Mesenchymal stem cell (in vitro differentiated cells and primary cell): Measurements from ENCODE around the gene GLI3.

ENCODE experiments used
- DNase-seq: peaks from one replicate; pipeline ENCODE4 v3.0.0-alpha.2; 2013
- H2AFZ ChIP-seq: one replicate; pipeline ENCODE4 v1.6.1; 2013; ENCODE audit warnings: low read depth, mild to moderate bottlenecking, control low read depth, inconsistent platforms, low read length, moderate library complexity
- H2AK5ac ChIP-seq: 2 replicates; pipeline ENCODE4 v1.6.1; 2013; ENCODE audit warnings: low read length, moderate library complexity, mild to moderate bottlenecking, inconsistent platforms; ENCODE audit not compliant: severe bottlenecking
- H2BK120ac ChIP-seq: one replicate; pipeline ENCODE4 v1.6.1; 2013; ENCODE audit warnings: low read depth, mild to moderate bottlenecking, inconsistent platforms, low read length, moderate library complexity
- H2BK12ac ChIP-seq, 2 experiments: one replicate each; pipeline ENCODE4 v1.6.1; 2013; ENCODE audit warnings: inconsistent platforms in 2 of 2, low read length in 2 of 2, mild to moderate bottlenecking in 2 of 2, moderate library complexity in 2 of 2, control low read depth in 1 of 2
- H2BK15ac ChIP-seq: one replicate; pipeline ENCODE4 v1.6.1; 2013; ENCODE audit warnings: mild to moderate bottlenecking, low read depth, inconsistent platforms; ENCODE audit not compliant: poor library complexity, severe bottlenecking
- H2BK5ac ChIP-seq: 2 replicates; pipeline ENCODE4 v1.6.1; 2013; ENCODE audit warnings: low read depth, mild to moderate bottlenecking, low read length, control low read depth, inconsistent platforms; ENCODE audit not compliant: poor library complexity, severe bottlenecking
- H3K14ac ChIP-seq, 2 experiments: one replicate each; pipeline ENCODE4 v1.6.1; 2013; ENCODE audit warnings: inconsistent platforms in 2 of 2, low read length in 2 of 2, control low read depth in 1 of 2, mild to moderate bottlenecking in 1 of 2, moderate library complexity in 1 of 2
- H3K18ac ChIP-seq, 2 experiments: one replicate each; pipeline ENCODE4 v1.6.1; 2013; ENCODE audit warnings: inconsistent platforms in 2 of 2, low read length in 2 of 2, control low read depth in 1 of 2, low read depth in 1 of 2, mild to moderate bottlenecking in 1 of 2
- H3K23ac ChIP-seq, 2 experiments: one replicate each; pipeline ENCODE4 v1.6.1; 2013; ENCODE audit warnings: inconsistent platforms in 2 of 2, low read length in 2 of 2, mild to moderate bottlenecking in 2 of 2, moderate library complexity in 2 of 2, control low read depth in 1 of 2
- H3K27ac ChIP-seq: 2 replicates; pipeline ENCODE4 v1.5.1; 2013; ENCODE audit warnings: mild to moderate bottlenecking, moderate library complexity, low read length, control low read depth, inconsistent platforms; ENCODE audit not compliant: poor library complexity, severe bottlenecking
- H3K27me3 ChIP-seq, 2 experiments: 2 replicates each; pipeline versions ENCODE4 v1.6.1 to v1.7.0; 2013; ENCODE audit warnings: low read length in 2 of 2, mild to moderate bottlenecking in 2 of 2, moderate library complexity in 2 of 2, control low read depth in 1 of 2, inconsistent platforms in 1 of 2; ENCODE audit not compliant: control insufficient read depth in 1 of 2, insufficient read depth in 1 of 2
- H3K36me3 ChIP-seq, 2 experiments: 2 replicates each; pipeline versions ENCODE4 v1.6.1 to v1.7.0; 2013; ENCODE audit warnings: low read length in 2 of 2, control low read depth in 1 of 2, inconsistent platforms in 1 of 2, low read depth in 1 of 2, mild to moderate bottlenecking in 1 of 2; ENCODE audit not compliant: insufficient read depth in 2 of 2, control insufficient read depth in 1 of 2
- H3K4ac ChIP-seq, 2 experiments: one replicate each; pipeline ENCODE4 v1.6.1; 2013; ENCODE audit warnings: inconsistent platforms in 2 of 2, low read length in 2 of 2, mild to moderate bottlenecking in 2 of 2, moderate library complexity in 2 of 2, control low read depth in 1 of 2, low read depth in 1 of 2
- H3K4me1 ChIP-seq: 2 replicates; pipeline ENCODE4 v1.6.1; 2013; ENCODE audit warnings: low read depth, low read length, control low read depth; ENCODE audit not compliant: control insufficient read depth, insufficient read depth
- H3K4me2 ChIP-seq: 2 replicates; pipeline ENCODE4 v1.6.1; 2013; ENCODE audit warnings: low read length, mild to moderate bottlenecking, inconsistent platforms; ENCODE audit not compliant: poor library complexity, severe bottlenecking
- H3K4me3 ChIP-seq, 2 experiments: 2 replicates each; pipeline versions ENCODE4 v1.5.1 to v1.7.0; 2013; ENCODE audit warnings: low read length in 2 of 2, mild to moderate bottlenecking in 2 of 2, control low read depth in 1 of 2, low read depth in 1 of 2; ENCODE audit not compliant: insufficient read depth in 1 of 2
- H3K79me1 ChIP-seq: replicated peaks from 2 replicates; pipeline ENCODE4 v1.6.1; 2013; ENCODE audit warnings: mild to moderate bottlenecking, control low read depth, low read length, inconsistent platforms; ENCODE audit not compliant: poor library complexity, severe bottlenecking
- H3K9ac ChIP-seq: 2 replicates; pipeline ENCODE4 v1.7.0; 2013; ENCODE audit warnings: mild to moderate bottlenecking, low read length, moderate library complexity
- H3K9me3 ChIP-seq: 2 replicates; pipeline ENCODE4 v1.7.0; 2013; ENCODE audit warnings: mild to moderate bottlenecking, low read length; ENCODE audit not compliant: control insufficient read depth
- H4K8ac ChIP-seq: one replicate; pipeline ENCODE4 v1.6.1; 2013; ENCODE audit warnings: inconsistent platforms, mild to moderate bottlenecking, low read length, moderate library complexity
- H4K91ac ChIP-seq: one replicate; pipeline ENCODE4 v1.6.1; 2013; ENCODE audit warnings: mild to moderate bottlenecking, low read length, inconsistent platforms
- WGBS: methylation state at CpG from one replicate; pipeline ENCODE4 v1.1.7; 2013; ENCODE audit warnings: mixed read lengths; 5-methylcytosine and 5-hydroxymethylcytosine counted together

GLI3 gene

DNA sequence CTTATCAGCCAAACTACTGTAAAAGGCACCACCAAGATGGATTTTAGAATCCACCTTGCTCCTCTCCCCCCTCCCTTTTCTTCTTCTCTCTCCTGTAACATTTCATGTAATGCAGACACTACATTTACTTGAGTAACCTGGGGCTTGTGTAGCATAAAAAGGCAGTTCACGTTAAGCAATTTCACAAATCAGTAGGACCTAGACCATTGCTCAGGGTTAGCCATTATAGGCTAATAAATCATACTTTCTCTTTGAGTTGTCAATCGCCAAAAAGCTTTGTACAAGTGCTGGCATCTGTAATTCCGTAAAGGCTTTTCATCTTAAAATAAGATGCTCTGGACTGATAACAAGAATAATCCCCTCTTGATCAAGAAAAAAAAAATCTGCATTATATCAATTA is 224.7 kb downstream of the GLI3 start:
- peaks cover 3 to 68% of the 10 kb centered on the region in 2 experiments for H3K36me3 ChIP-seq
- H2BK15ac ChIP-seq: no peak overlapping the region
- H3K4me3 ChIP-seq: no peak overlapping the region
- no peak overlapping the region for H3K9ac ChIP-seq
- no peak overlapping the region for H3K4ac ChIP-seq
- no peaks in the 10 kb centered on the region for H3K27me3 ChIP-seq
- no peak for DNase-seq
- no peak overlapping the region for H2BK12ac ChIP-seq
- no peak overlapping the region for H3K27ac ChIP-seq
- H3K4me2 ChIP-seq: no peak overlapping the region
- peaks cover 4% of the 10 kb centered on the region for H3K9me3 ChIP-seq
- no peak overlapping the region for H2AK5ac ChIP-seq
- H2AFZ ChIP-seq: no peak overlapping the region
- peaks cover 5% of the 10 kb centered on the region for H3K79me1 ChIP-seq
- H3K4me1 ChIP-seq: peaks cover 4% of the 10 kb centered on the region
- no peak overlapping the region for H2BK120ac ChIP-seq
- WGBS: 97% methylated on average over 3 of the region's 3 CpGs
- H2BK5ac ChIP-seq: no peak overlapping the region
- H3K18ac ChIP-seq: no peak overlapping the region
- no peak overlapping the region for H3K23ac ChIP-seq
- H3K14ac ChIP-seq: no peak overlapping the region
- H4K8ac ChIP-seq: no peak overlapping the region
- no peak overlapping the region for H4K91ac ChIP-seq

- H3K4me1 ChIP-seq: peaks cover 4% of the 10 kb centered on the region
- H3K18ac ChIP-seq: no peak overlapping the region
- H3K9me3 ChIP-seq: peaks cover 4% of the 10 kb centered on the region
- H3K36me3 ChIP-seq: peaks cover 3 to 65% of the 10 kb centered on the region in 2 experiments
- no peak overlapping the region for H2BK15ac ChIP-seq
- H3K9ac ChIP-seq: no peak overlapping the region
- DNase-seq: no peak
- no peaks in the 10 kb centered on the region for H3K27me3 ChIP-seq
- H3K14ac ChIP-seq: no peak overlapping the region
- H2BK12ac ChIP-seq: no peak overlapping the region
- H2AK5ac ChIP-seq: no peak overlapping the region
- H4K8ac ChIP-seq: no peak overlapping the region
- no peak overlapping the region for H2BK120ac ChIP-seq
- no peak overlapping the region for H2AFZ ChIP-seq
- H3K27ac ChIP-seq: no peak overlapping the region
- no peak overlapping the region for H3K4ac ChIP-seq
- H3K4me2 ChIP-seq: no peak overlapping the region
- H4K91ac ChIP-seq: no peak overlapping the region
- peaks cover 4% of the 10 kb centered on the region for H3K79me1 ChIP-seq
- H3K4me3 ChIP-seq: no peak overlapping the region
- no peak overlapping the region for H3K23ac ChIP-seq
- no peak overlapping the region for H2BK5ac ChIP-seq
- WGBS: 66% methylated on average over 9 of the region's 10 CpGs
These were observed 225.2 kb downstream of the GLI3 start for GRCh38 chr7:42011846-42012245.

GRCh38 chr7:42010751-42011150 is 226.3 kb downstream of the GLI3 start:
- no peak overlapping the region for H2AK5ac ChIP-seq
- no peak for DNase-seq
- H3K4ac ChIP-seq: no peak overlapping the region
- H3K9me3 ChIP-seq: peaks cover 4% of the 10 kb centered on the region
- H2BK120ac ChIP-seq: no peak overlapping the region
- no peak overlapping the region for H4K91ac ChIP-seq
- no peak overlapping the region for H3K4me2 ChIP-seq
- peaks cover 3% of the 10 kb centered on the region for H3K79me1 ChIP-seq
- H3K27ac ChIP-seq: no peak overlapping the region
- H4K8ac ChIP-seq: peak overlapping the region; percentile 7
- H3K27me3 ChIP-seq: no peaks in the 10 kb centered on the region
- no peak overlapping the region for H2BK5ac ChIP-seq
- no peak overlapping the region for H3K23ac ChIP-seq
- no peak overlapping the region for H2BK15ac ChIP-seq
- H2AFZ ChIP-seq: no peak overlapping the region
- no peak overlapping the region for H3K9ac ChIP-seq
- peaks cover 6% of the 10 kb centered on the region for H3K4me1 ChIP-seq
- H3K18ac ChIP-seq: no peak overlapping the region
- no peak overlapping the region for H2BK12ac ChIP-seq
- H3K14ac ChIP-seq: peak overlapping the region in 1 of 2 experiments; percentile 88
- H3K4me3 ChIP-seq: no peak overlapping the region
- H3K36me3 ChIP-seq: peaks cover 3 to 66% of the 10 kb centered on the region in 2 experiments

DNA sequence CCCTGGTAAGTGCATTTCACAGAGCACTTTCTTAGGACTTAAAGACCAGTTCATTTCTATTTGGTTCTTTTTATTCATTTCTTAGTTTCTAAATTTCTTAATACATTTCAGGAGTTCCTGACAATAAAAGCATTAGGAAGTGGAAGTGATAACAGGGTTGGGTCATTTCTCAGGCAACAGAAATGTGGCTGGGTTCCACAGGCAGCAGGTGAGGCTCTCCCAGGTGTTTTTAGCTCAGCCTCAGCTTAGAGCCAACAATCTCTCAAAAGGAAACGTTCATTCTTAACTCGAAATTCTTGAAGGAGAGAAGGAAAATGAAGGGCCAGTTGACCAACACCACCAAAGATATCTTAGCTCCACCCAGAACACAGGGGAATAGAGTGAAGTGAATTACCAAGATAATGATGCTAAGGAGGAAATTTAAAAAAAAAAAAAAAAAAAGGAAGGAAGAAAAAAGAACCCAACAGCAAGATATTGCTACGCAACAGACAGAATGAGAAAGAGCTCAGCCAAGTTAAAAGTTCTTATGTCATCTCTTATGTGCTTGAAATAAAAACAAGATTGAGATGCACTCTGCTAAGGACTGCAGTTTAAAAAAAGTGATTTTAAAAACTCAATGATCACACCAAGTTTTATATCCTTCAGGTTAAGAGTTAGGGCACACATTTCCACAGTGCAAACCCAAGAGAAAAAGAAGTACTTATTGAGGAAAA is 230.1 kb downstream of the GLI3 start:
- WGBS: no CpG with 5 or more reads among the region's 3 CpGs
- no peak overlapping the region for H3K4ac ChIP-seq
- H3K27me3 ChIP-seq: no peaks in the 10 kb centered on the region
- H2BK5ac ChIP-seq: no peak overlapping the region
- H2AK5ac ChIP-seq: no peak overlapping the region
- no peak overlapping the region for H2BK12ac ChIP-seq
- peaks cover 3% of the 10 kb centered on the region for H3K79me1 ChIP-seq
- H2BK15ac ChIP-seq: no peak overlapping the region
- H3K4me1 ChIP-seq: peaks cover 3% of the 10 kb centered on the region
- H3K23ac ChIP-seq: no peak overlapping the region
- no peak for DNase-seq
- H3K4me3 ChIP-seq: no peak overlapping the region
- no peak overlapping the region for H3K18ac ChIP-seq
- no peak overlapping the region for H3K4me2 ChIP-seq
- no peak overlapping the region for H4K8ac ChIP-seq
- no peak overlapping the region for H4K91ac ChIP-seq
- H3K9me3 ChIP-seq: no peaks in the 10 kb centered on the region
- H2AFZ ChIP-seq: no peak overlapping the region
- H3K27ac ChIP-seq: no peak overlapping the region
- no peak overlapping the region for H3K9ac ChIP-seq
- no peak overlapping the region for H3K14ac ChIP-seq
- H3K36me3 ChIP-seq: peaks cover 3 to 69% of the 10 kb centered on the region in 2 experiments
- H2BK120ac ChIP-seq: no peak overlapping the region
